Measurements from ENCODE around the gene VPS16. TPM values are rescaled to one million over a fixed set of nuclear protein-coding genes. Genes with fewer than 3 reads are reported as not detected.

Gene VPS16
- total and polyA plus RNA-seq, 8 donors: 19.2 to 93.4 (median 23.8) TPM

GRCh38 chr20:2838170-2838797, 2.3 kb upstream of the VPS16 start:
- no peak for TF ChIP-seq CTCF (IDR thresholded peaks at IDR 0.05)

GRCh38 chr20:2838847-2839671, 1.5 kb upstream of the VPS16 start:
- TF ChIP-seq CTCF (IDR thresholded peaks at IDR 0.05): no peak
- H3K4me3 ChIP-seq: no peak overlapping the region
- H3K9me3 ChIP-seq: no peaks in the 10 kb centered on the region
- 94 to 95% methylated on average over 15 of the region's 15 CpGs for WGBS, 2 donors
- DNase-seq (peak in 1 of 6 donors; percentile 35), FAIRE-seq (no peak), ATAC-seq (no peak)
- no peaks in the 10 kb centered on the region for H3K36me3 ChIP-seq
- no peak overlapping the region for H3K27ac ChIP-seq
- H3K27me3 ChIP-seq: no peaks in the 10 kb centered on the region
- intact Hi-C loops (cut with DNase I): no loop called here
- H3K4me1 ChIP-seq: peaks cover 6 to 10% (median 6%) of the 10 kb centered on the region in 3 donors

More at GRCh38 chr20:2838170-2838797, 2.3 kb upstream of the VPS16 start:
- H3K27me3 ChIP-seq: no peaks in the 10 kb centered on the region
- DNase-seq: peak in 1 of 6 donors; percentile 58
- WGBS, 2 donors: 97% methylated on average over 19 of the region's 19 CpGs
- no peak for FAIRE-seq
- H3K4me3 ChIP-seq: no peak overlapping the region
- no peaks in the 10 kb centered on the region for H3K9me3 ChIP-seq
- no peak for ATAC-seq
- no peaks in the 10 kb centered on the region for H3K36me3 ChIP-seq
- H3K4me1 ChIP-seq: peaks cover 6 to 8% (median 6%) of the 10 kb centered on the region in 3 donors
- no peak overlapping the region for H3K27ac ChIP-seq
- intact Hi-C loops (cut with DNase I): no loop called here

GRCh38 chr20:2839732-2840137, 810 bp upstream of the VPS16 start:
- H3K36me3 ChIP-seq: no peaks in the 10 kb centered on the region
- no peaks in the 10 kb centered on the region for H3K9me3 ChIP-seq
- DNase-seq (peak in 1 of 6 donors; percentile 31), ATAC-seq (no peak), FAIRE-seq (no peak)
- peaks cover 6 to 10% (median 6%) of the 10 kb centered on the region in 3 donors for H3K4me1 ChIP-seq
- 84 to 86% methylated on average over 20 to 21 of the region's 21 CpGs for WGBS, 2 donors
- peak overlapping the region; percentile 96 to 99 (median 96) for H3K4me3 ChIP-seq
- no peak for TF ChIP-seq CTCF (IDR thresholded peaks at IDR 0.05)
- H3K27ac ChIP-seq: no peak overlapping the region
- intact Hi-C loops (cut with DNase I): no loop called here
- H3K27me3 ChIP-seq: no peaks in the 10 kb centered on the region

- Histone ChIP-seq H3K36me3 (no peaks in the 10 kb centered on the region), H3K27me3 (no peaks in the 10 kb centered on the region), H3K4me3 (peak overlapping the region; percentile 96 to 99 (median 96)), H3K4me1 (peaks cover 6 to 10% (median 6%) of the 10 kb centered on the region in 3 donors), H3K9me3 (no peaks in the 10 kb centered on the region), H3K27ac (peak overlapping the region; percentile 73 to 92 (median 84))
- DNase-seq: peak; percentile 38 to 75 (median 54)
- peak; percentile 17 to 68 (median 45) for ATAC-seq
- FAIRE-seq: no peak
- no peak for TF ChIP-seq CTCF (IDR thresholded peaks at IDR 0.05)
- WGBS, 2 donors: 4 to 5% methylated on average over 33 of the region's 33 CpGs
- intact Hi-C loops (cut with DNase I): no loop called here
Measured at GRCh38 chr20:2840967-2841531, 504 bp downstream of the VPS16 start.

All from pancreas (tissue), 10 donors.